ENCODE results near the gene RNU5B-1. TPM values are rescaled to one million over a fixed set of nuclear protein-coding genes. Genes with fewer than 3 reads are reported as not detected.

Gene RNU5B-1
- total RNA-seq, 1 donor from 2014 or later, result 19.7 TPM

- TF ChIP-seq CTCF (IDR thresholded peaks at IDR 0.05; ENCODE audit: unreplicated experiment), result no peak
- no peak for DNase-seq (ENCODE audit: low spot score in 2 of 2, unreplicated experiment in 2 of 2)
- peaks cover 10% of the 10 kb centered on the region for H3K36me3 Mint-ChIP-seq
- H3K27me3 Mint-ChIP-seq (ENCODE audit: low read depth), result no peaks in the 10 kb centered on the region
- H3K4me3 Mint-ChIP-seq, result peak overlapping the region; percentile 79
- H3K9me3 Mint-ChIP-seq, result no peaks in the 10 kb centered on the region
- H3K27ac Mint-ChIP-seq, result peak overlapping the region; percentile 85
- peaks cover 22% of the 10 kb centered on the region for H3K4me1 Mint-ChIP-seq
Measured at GRCh38 chr15:65285291-65286068, 19.0 kb upstream of the RNU5B-1 start.

- TF ChIP-seq CTCF (IDR thresholded peaks at IDR 0.05; ENCODE audit: unreplicated experiment), result no peak
- H3K4me3 Mint-ChIP-seq, result peak overlapping the region; percentile 79
- H3K4me1 Mint-ChIP-seq, result peaks cover 22% of the 10 kb centered on the region
- DNase-seq (ENCODE audit: low spot score in 2 of 2, unreplicated experiment in 2 of 2), result peak in 1 of 2 experiments; percentile 24
- peaks cover 10% of the 10 kb centered on the region for H3K36me3 Mint-ChIP-seq
- H3K9me3 Mint-ChIP-seq, result no peaks in the 10 kb centered on the region
- H3K27me3 Mint-ChIP-seq (ENCODE audit: low read depth), result no peaks in the 10 kb centered on the region
- H3K27ac Mint-ChIP-seq, result peak overlapping the region; percentile 85
Measured at GRCh38 chr15:65286069-65286703, 18.3 kb upstream of the RNU5B-1 start.

GRCh38 chr15:65286704-65287519 is 17.6 kb upstream of the RNU5B-1 start, which contains the start of gene PARP16:
TSS of gene PARP16 (minus strand) at chr15:65286883. CDS start at chr15:65286426, 457 bp downstream.
- Mint-ChIP-seq H3K9me3 (no peaks in the 10 kb centered on the region), H3K4me1 (peaks cover 22% of the 10 kb centered on the region), H3K36me3 (peaks cover 10% of the 10 kb centered on the region), H3K27ac (peak within 1 kb of the TSS; percentile 85), H3K27me3 (ENCODE audit: low read depth) (no peaks in the 10 kb centered on the region), H3K4me3 (peak within 1 kb of the TSS; percentile 79)
- no peak for TF ChIP-seq CTCF (IDR thresholded peaks at IDR 0.05; ENCODE audit: unreplicated experiment)
- peak; percentile 84 to 90 for DNase-seq (ENCODE audit: low spot score in 2 of 2, unreplicated experiment in 2 of 2)

- Mint-ChIP-seq H3K4me3 (peak overlapping the region; percentile 79), H3K27ac (peak overlapping the region; percentile 84), H3K27me3 (ENCODE audit: low read depth) (no peaks in the 10 kb centered on the region), H3K4me1 (peaks cover 22% of the 10 kb centered on the region), H3K36me3 (peaks cover 7% of the 10 kb centered on the region), H3K9me3 (no peaks in the 10 kb centered on the region)
- no peak for TF ChIP-seq CTCF (IDR thresholded peaks at IDR 0.05; ENCODE audit: unreplicated experiment)
- DNase-seq (ENCODE audit: low spot score in 2 of 2, unreplicated experiment in 2 of 2), result no peak
Measured at GRCh38 chr15:65287520-65287855, 17.0 kb upstream of the RNU5B-1 start.

- no peak for TF ChIP-seq CTCF (IDR thresholded peaks at IDR 0.05; ENCODE audit: unreplicated experiment)
- no peaks in the 10 kb centered on the region for H3K36me3 Mint-ChIP-seq
- DNase-seq (ENCODE audit: low spot score in 2 of 2, unreplicated experiment in 2 of 2), result no peak
- H3K4me3 Mint-ChIP-seq, result no peak overlapping the region
- H3K9me3 Mint-ChIP-seq, result no peaks in the 10 kb centered on the region
- peaks cover 22% of the 10 kb centered on the region for H3K4me1 Mint-ChIP-seq
- no peak overlapping the region for H3K27ac Mint-ChIP-seq
- no peaks in the 10 kb centered on the region for H3K27me3 Mint-ChIP-seq (ENCODE audit: low read depth)
Measured at GRCh38 chr15:65289261-65289854, 15.1 kb upstream of the RNU5B-1 start.
